ENCODE measurements around the gene NPHP4. TPM values are rescaled to one million over a fixed set of nuclear protein-coding genes. Genes with fewer than 3 reads are reported as not detected.

Gene NPHP4
- total and polyA plus RNA-seq, 9 of the 15 experiments (the other 6 are each of a cell fraction or from before 2014, with no cell fraction given): 0.52 to 26.2 (median 6.7) TPM

GRCh38 chr1:5861871-5862825 is 130.1 kb downstream of the NPHP4 start:
- BruUV-seq (replicated peaks): no TSS peak
- no peak for FAIRE-seq

More at GRCh38 chr1:5861871-5862825, 130.1 kb downstream of the NPHP4 start:
- Histone ChIP-seq H3K27me3 (ENCODE audit: control insufficient read depth in 2 of 2, insufficient read depth in 2 of 2, low read length in 2 of 2) (no peaks in the 10 kb centered on the region), H3K4me2 (ENCODE audit: insufficient read depth, low read length) (no peak overlapping the region), H3K9me1 (ENCODE audit: control insufficient read depth, insufficient read depth, low read length) (no peaks in the 10 kb centered on the region), H3K36me3 (ENCODE audit: control insufficient read depth, insufficient read depth, low read length) (peaks cover 15% of the 10 kb centered on the region; the same call in 2 of the 3 replicates), H2AFZ (ENCODE audit: low read depth, low read length) (no peak overlapping the region), H3K4me1 (replicated peaks in 1 of 2; ENCODE audit: control insufficient read depth in 2 of 2, insufficient read depth in 2 of 2, low read length in 2 of 2) (peaks cover 0 to 18% of the 10 kb centered on the region in 2 experiments; a peak in 1 of 5 replicates), H3K4me3 (no peak overlapping the region), H3K9me3 (replicated peaks; ENCODE audit: control insufficient read depth, insufficient read depth, low read depth, low read length) (no peaks in the 10 kb centered on the region), H4K20me1 (replicated peaks; ENCODE audit: control insufficient read depth, insufficient read depth, low read length) (no peaks in the 10 kb centered on the region; the same call in 1 of the 2 replicates), H3K27ac (ENCODE audit: extremely low read depth, low read depth, low read length) (no peak overlapping the region), H3K9ac (ENCODE audit: insufficient read depth in 1 of 2, low read depth in 2 of 2, low read length in 2 of 2) (no peak overlapping the region), H3K79me2 (ENCODE audit: control insufficient read depth, insufficient read depth, low read length) (no peaks in the 10 kb centered on the region)
- 77% methylated on average over 27 of the region's 27 CpGs for WGBS (ENCODE audit: insufficient coverage, low coverage, missing lambda C conversion rate)
- in situ Hi-C loops (cut with MboI): no loop called here
- ATAC-seq: no peak
- CTCF ChIA-PET (ENCODE audit: low intra/inter-chr PET ratio): no interaction called here
- TF ChIP-seq THRB (CRISPR knock-in tag; conservative IDR thresholded peaks at IDR 0.05) (no peak), SNAPC5 (CRISPR knock-in tag; IDR thresholded peaks at IDR 0.05) (no peak), HES1 (IDR thresholded peaks at IDR 0.05; ENCODE audit: low read depth) (no peak), CBX8 (IDR thresholded peaks at IDR 0.05; ENCODE audit: borderline replicate concordance, extremely low read depth, low read depth, low read length, poor library complexity, severe bottlenecking) (no peak), ZNF445 (CRISPR knock-in tag; IDR thresholded peaks at IDR 0.05; ENCODE audit: low read depth) (no peak), HDAC6 (IDR thresholded peaks at IDR 0.05; ENCODE audit: low read depth, low read length) (no peak), ZNF518B (CRISPR knock-in tag; IDR thresholded peaks at IDR 0.05) (no peak)
- DNase-seq (ENCODE audit: extremely low read depth in 1 of 4, low spot score in 3 of 4): no peak
- POLR2A ChIA-PET: interaction anchor here (0.7 to 1.2 kb wide), 2 partner anchors 130 to 1682 kb away, joined by 3 to 4 read pairs; partner anchors contain the start of gene NPHP4
- intact Hi-C loops (cut with micrococcal nuclease): no loop called here
